GM21723 (cell line): ENCODE measurements around the gene COMMD2.

Experiments
- ATAC-seq: cut with Tn5 transposase; IDR thresholded peaks from one replicate; pipeline ENCODE4 v1.9.1; 2021; ENCODE audit warnings: mild to moderate bottlenecking, moderate library complexity; ENCODE audit not compliant: unreplicated experiment

Gene COMMD2

DNA sequence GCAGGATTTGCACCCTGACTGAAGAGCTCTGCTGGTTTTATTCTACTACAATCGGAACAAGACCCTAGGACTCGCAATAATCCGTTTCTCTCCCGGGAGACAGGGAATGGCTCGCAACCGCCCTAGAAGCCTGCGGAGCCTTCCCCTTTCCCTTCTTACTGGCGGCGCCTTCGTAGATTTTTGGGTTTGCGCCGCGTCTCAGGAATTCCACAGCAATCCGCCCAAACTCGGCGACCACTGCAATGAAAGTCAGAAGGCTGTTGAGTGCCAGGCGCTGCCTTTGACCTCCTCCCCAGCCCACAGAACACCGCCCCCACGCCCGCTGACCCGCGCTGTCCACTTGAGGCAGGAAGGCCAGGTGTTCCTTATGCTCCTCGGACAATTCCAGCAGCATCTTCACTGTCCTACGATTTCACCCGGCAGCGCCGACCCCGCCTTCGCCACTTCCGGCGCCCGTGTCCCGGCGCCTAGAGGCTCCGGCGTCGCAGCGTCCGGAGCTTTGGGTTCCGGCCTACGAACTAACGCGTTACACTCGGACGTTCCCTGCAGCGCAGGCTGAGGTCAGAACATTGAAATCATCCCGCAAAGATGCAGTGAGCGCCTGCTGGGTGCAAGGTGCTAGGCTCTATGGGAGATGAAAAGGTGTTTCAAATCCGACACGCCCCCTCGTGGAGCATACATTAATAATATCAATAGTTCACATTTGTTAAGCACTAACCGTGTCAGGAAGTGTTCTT, at the start of gene COMMD2:
TSS of gene COMMD2 (minus strand) at position 439 of the 737 bp plus-strand sequence. CDS start at position 394, 45 bp downstream.
- ATAC-seq: peak; percentile 99

- ATAC-seq: no peak
Measured at GRCh38 chr3:149801639-149802038, 49.4 kb upstream of the COMMD2 start.

GRCh38 chr3:149801195-149801594, 48.9 kb upstream of the COMMD2 start:
- ATAC-seq: no peak

DNA sequence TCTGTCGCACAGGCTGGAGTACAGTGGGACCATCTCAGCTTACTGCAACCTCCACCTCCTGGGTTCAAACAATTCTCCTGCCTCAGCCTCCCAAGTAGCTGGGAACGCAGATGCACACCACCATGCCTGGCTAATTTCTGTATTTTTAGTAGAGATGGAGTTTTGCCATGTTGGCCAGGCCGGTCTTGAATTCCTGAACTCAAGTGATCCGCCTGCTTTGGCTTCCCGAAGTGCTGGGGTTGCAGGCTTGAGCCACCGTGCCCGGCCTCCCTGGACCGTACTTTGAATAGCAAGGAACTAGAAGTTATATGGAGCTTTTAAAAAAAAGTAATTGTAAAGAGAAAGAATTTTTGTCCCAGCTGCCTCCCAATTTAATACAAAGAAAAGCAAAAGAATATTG, 48.4 kb upstream of the COMMD2 start:
- ATAC-seq: no peak

GRCh38 chr3:149796026-149796425, 43.7 kb upstream of the COMMD2 start:
- ATAC-seq: no peak

GRCh38 chr3:149792452-149793270, 40.4 kb upstream of the COMMD2 start, which contains the start of gene ANKUB1:
ANKUB1 (minus strand) TSS chr3:149792554; CDS start chr3:149792366, 188 bp downstream.
- ATAC-seq: no peak

GRCh38 chr3:149790698-149791097, 38.4 kb upstream of the COMMD2 start:
- ATAC-seq: no peak

DNA sequence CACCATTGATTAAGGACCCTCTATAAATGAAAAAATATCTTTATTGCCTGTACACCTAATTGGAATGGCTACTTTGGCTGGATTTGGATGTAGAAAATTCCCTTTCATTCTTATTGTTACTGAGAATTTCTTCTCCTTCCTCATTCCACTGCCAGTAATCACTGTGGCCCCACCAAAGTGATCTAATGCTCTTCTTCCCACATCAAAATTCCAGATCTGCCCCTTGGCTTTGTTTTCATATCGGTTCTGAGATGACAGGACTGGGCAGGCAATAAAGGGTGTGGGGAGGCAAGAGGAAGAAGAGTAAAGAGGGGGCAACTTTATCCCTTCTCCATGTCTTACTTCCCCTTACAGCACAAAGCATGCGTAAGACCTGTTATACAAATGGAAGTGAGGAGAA, 38.0 kb upstream of the COMMD2 start:
- ATAC-seq: no peak

- no peak for ATAC-seq
Measured at GRCh38 chr3:149784064-149784704, 31.9 kb upstream of the COMMD2 start.

GRCh38 chr3:149783576-149783975, 31.3 kb upstream of the COMMD2 start:
- ATAC-seq: no peak

DNA sequence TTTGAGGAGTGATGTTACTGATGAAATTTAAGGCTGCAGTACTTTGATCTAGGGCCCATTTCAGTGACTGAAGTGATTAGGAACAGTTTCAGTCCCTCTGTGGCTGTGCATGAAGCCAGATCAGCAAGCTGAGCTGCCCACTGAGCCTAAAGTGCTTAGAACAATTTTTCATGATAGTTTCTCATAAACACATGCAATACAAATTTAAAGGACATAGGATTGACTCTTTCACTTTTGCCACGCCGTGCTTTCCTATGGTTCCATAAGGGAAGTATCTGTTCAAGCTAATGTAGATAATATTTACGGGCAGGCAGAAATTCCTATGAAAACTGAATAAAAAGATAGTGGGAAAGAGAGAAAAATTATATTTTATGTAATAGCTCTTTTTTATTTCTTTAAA, 29.5 kb upstream of the COMMD2 start:
- no peak for ATAC-seq

GRCh38 chr3:149781211-149781610, 28.9 kb upstream of the COMMD2 start:
- no peak for ATAC-seq

GRCh38 chr3:149777414-149778214, 25.3 kb upstream of the COMMD2 start:
- ATAC-seq: no peak

DNA sequence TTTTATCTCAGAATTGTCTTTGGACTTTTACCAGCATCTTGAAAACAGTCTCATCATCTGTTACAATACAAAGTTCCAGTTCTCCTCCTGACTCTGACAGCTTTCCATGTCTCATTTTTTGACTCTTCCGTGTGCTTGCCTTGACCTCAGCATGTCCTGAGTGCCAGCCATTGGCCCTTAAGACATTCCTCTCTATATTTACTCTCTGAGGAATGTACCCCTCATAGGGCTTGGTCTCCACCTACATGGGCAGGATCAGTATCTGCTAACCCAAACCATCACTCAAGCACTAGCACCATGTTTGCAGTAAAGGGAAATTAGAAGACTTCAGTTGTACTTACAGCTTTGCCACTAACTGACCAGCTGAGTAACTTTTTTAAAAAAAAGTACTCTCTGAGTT, 23.9 kb upstream of the COMMD2 start:
- no peak for ATAC-seq

DNA sequence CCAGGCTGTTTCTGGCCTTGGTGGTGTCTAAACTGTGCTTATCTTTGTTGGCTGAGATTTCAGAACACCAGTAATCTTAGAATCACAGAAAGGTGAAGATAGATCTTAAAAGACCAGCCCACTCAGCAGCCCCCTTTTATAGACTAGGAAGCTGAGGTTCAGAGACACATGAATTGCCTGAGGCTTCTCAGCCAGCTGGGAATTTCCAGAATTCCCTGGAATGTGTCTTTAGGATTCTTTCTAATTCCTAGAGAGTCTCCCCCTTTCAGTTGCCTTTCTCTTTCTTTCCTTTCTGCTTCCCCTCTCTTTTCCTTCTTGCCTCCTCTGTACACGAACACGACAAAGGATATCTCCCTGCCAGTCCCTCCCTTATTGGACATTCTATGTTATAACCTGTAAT, 20.6 kb upstream of the COMMD2 start:
- no peak for ATAC-seq

GRCh38 chr3:149771652-149772271, 19.5 kb upstream of the COMMD2 start:
- ATAC-seq: no peak

- ATAC-seq: no peak
Measured at GRCh38 chr3:149770246-149770645, 18.0 kb upstream of the COMMD2 start.

GRCh38 chr3:149768704-149769103, 16.4 kb upstream of the COMMD2 start:
- ATAC-seq: no peak

GRCh38 chr3:149767720-149768119, 15.4 kb upstream of the COMMD2 start:
- no peak for ATAC-seq

DNA sequence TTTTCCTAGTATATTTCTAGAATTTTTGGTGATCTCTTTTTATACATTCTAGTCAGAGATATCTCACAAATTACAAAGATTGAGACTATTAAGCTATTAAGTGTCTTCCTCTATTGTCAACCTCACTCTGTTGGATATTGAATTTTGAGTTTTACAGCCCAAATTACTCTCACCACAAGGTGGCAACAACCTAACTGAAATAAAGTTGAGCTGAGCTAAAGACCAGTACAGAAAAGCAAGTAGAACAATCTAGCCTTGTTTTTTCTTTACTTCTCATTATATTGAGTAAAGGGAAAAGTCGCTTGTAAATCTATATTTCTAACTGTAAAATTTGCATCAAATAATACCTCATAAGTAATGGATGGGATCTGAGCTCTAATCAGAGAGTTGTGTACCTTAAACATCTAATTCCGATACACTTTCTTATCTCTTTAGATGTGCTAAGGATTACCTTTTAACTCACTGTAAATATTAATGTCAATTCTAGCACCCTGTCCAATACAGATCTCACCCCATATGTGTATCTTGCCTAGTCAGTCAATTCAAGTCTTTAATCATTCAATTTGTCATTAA, 13.6 kb upstream of the COMMD2 start:
- no peak for ATAC-seq
